HG03442 (cell line): ENCODE measurements around the gene YLPM1.
A peak's percentile ranks its signal among the peaks of the same experiment; 100 is the strongest.

Experiments
- ATAC-seq: cut with Tn5 transposase; IDR thresholded peaks from one replicate; pipeline ENCODE4 v1.9.1; 2021; ENCODE audit warnings: mild to moderate bottlenecking, moderate library complexity; ENCODE audit not compliant: unreplicated experiment

The YLPM1 gene

DNA sequence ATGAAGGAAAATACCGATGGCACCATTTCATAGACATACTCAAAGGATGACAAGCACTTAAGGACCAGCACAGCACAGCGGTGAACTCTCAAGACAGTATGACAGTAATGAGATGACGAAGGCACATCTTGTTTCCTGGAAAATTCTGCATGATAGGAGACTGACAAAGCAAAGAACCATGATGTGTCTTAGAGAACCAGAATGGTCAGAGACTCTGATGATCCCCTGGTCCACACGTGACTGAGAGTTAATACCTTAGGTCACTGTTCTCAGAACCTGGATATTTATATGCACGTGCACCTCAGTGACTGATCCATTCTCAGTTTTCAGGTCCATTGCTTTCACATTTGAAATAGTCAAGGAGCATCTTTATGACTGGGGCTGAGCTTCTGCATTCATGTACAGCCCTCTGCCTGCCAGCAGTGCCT lies 77.5 kb downstream of the YLPM1 start:
- ATAC-seq = peak; percentile 41

DNA sequence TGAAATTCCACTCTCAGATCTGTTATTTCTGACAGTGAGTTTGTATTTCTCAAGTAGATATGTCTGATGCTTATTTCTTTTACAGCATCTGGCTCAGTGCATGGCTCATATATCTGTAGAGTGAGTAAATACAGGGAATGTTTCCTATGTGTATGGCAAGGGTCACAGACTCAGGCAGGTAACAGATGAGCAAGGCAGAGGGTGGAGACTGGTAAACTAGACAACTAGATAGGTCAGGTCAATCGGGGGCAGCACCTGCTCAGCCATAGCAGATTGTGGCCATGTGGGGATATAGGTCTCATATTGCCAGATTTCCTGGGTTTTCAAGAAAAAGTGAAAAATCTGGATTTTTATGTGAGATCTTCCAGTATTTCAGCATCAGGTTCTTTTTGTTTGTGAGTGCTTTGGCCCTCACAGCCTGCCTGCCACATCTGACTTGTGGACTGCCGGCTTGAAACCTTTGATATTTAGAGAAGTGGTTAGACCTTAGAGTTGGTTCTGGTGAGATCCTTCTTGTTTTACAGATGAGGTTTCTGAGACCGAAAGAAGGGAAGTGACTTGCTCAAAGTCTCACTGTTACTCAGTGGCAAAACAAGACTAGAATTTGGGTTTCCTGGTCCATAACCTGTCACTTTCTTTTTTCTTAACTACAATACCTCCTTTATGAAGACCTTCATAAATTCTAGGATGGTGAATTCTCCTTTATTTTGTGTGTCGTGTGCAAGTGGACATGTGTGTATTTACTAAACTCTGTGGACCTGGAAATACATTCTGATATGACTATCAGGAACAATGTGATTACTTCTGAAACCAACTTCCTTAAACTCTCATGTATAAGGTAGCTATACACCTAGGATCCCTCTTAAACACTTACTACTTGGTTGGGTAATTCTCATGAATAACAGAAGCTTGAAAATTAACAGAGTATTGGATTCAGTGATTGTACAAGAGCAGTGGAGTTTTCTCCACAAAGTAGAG lies 78.4 kb downstream of the YLPM1 start:
- peak; percentile 82 for ATAC-seq

GRCh38 chr14:74843653-74844052 lies 80.5 kb downstream of the YLPM1 start:
- ATAC-seq = no peak

DNA sequence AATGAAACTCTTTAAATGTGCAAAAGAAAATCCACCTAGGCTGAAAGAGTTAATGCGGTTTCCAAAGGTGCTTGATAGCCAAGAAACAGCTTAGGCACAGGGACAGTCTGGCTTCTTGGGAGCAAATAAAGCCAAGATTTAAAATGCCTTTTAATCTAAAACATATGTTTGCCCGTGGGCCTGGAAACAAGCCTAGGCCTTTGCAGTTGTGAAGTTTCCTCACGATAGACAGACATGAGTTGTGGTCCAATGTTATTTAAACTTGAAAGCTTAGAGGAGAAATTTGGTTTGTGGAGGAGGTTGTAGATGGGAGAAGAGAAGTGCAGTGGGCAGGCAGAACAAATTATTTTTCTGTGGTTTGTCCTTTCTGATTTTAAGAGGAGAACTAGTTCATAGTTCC lies 83.1 kb downstream of the YLPM1 start:
- no peak for ATAC-seq

DNA sequence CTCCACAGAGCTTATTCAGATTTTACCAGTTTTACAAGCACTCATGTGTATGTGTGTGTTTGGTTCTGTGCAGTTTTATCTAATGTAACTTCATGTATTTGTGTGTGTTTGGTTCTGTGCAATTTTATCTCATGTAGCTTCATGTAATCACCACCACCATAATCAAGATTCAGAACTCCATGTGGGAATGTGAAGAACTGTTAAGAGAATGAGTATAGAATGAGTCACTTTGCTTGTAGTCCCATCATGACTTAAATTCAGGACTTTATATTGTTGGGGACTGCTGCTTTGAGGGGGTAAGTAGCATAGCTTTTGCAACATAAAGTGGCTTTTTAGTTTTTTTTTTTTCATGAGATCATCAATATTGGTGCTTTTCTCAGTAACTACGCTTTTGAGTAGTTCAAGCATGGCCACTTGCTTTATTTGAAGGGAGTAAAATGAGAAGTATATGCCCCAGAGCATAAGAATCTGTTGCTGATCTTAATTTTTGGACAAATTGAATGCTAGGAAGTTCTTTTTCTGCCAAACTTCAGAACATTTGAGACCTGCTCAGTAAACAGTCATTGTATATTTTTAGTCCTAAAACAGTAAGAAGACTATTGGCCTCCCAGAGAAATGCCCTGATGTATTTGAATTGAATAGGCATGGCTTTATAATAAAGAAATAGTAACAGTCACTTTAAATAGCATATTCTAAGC lies 84.0 kb downstream of the YLPM1 start:
- ATAC-seq = no peak

DNA sequence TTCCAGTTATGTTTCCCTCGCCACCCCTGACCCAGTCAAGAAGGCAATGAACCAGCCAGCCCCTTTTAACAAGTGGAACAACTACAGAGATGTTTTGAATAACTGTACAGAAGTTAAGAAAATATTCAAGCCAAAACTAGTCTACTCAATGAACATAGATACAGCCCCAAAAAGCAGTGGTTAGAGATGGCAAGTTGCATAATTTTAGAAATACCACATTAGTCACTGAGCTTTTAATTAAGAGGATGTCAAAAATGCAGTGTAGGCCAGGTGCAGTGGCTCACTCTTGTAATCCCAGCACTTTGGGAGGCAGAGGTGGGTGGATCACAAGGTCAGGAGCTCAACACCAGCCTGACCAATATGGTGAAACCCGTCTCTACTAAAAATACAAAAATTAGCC lies 85.7 kb downstream of the YLPM1 start:
- ATAC-seq = no peak

DNA sequence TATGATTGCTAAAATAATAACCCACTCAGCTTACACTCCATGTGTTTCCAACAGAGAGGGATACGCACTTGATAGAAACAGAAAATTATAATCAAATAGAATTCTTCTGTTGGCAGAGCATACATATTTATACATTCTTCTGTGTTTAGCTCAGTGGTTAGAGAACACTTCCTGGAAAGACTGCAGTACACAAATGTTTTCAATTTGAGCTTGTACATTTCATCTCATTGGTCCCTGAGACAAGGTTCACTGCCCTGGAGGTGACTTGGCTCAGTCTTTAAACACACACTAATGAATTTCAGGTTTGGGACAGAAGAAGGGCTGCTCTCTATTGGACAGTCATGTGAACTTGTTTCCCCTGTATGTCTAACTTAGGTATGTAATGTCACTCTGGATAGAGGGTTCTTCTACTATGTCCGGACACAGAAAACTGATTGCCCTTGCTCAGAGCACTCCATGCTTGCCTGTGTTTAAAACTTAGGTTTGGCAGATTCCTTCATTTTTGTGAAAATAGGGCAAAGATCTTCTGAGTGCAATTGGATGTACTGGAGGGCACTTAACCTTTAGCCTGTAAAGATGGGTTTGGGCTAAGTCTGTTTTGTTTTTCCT lies 89.9 kb downstream of the YLPM1 start:
- no peak for ATAC-seq

DNA sequence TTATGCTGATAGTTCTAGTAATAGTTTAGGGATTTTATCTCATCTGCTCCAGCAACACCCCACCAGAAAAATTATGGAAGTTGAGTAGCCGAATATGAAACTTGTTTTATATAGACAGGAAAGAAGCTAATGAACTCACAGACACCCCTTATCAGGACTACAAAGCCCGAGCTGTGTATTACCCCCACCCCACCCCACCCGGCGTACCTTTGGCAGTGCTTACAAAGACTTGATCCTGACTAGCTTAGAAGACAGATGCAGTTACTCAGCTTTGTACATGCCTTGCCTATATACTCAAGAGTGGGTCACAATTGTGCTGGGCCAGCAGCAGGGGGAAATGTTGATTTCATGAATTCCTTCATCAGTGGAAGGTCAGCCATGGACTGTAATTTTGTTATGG lies 90.5 kb downstream of the YLPM1 start:
- ATAC-seq = no peak

- ATAC-seq = no peak
Observed at GRCh38 chr14:74855021-74855420, 91.9 kb downstream of the YLPM1 start.

DNA sequence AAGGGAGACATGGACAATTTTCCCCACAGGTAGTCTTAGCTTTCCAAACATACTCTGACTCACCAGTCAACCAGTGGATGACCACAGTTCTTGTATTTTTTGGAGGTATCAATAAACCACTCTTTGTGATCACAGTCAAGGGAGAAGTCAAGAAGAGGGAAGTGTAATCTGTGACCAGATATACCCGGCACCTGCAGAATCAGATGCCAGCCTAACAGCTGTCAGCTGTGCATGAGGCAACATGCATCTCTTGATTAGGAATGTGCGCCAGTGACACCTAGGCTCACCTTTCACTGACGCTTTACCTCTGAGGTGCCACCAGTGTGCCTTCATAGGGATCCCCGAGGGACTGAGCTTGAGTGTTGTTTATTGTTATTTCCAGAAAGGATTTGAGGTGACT lies 92.8 kb downstream of the YLPM1 start:
- ATAC-seq = no peak

GRCh38 chr14:74856366-74856765 lies 93.2 kb downstream of the YLPM1 start:
- no peak for ATAC-seq

- no peak for ATAC-seq
Observed at GRCh38 chr14:74858022-74858421, 94.9 kb downstream of the YLPM1 start.

GRCh38 chr14:74859757-74860552 lies 96.8 kb downstream of the YLPM1 start:
- ATAC-seq = no peak

DNA sequence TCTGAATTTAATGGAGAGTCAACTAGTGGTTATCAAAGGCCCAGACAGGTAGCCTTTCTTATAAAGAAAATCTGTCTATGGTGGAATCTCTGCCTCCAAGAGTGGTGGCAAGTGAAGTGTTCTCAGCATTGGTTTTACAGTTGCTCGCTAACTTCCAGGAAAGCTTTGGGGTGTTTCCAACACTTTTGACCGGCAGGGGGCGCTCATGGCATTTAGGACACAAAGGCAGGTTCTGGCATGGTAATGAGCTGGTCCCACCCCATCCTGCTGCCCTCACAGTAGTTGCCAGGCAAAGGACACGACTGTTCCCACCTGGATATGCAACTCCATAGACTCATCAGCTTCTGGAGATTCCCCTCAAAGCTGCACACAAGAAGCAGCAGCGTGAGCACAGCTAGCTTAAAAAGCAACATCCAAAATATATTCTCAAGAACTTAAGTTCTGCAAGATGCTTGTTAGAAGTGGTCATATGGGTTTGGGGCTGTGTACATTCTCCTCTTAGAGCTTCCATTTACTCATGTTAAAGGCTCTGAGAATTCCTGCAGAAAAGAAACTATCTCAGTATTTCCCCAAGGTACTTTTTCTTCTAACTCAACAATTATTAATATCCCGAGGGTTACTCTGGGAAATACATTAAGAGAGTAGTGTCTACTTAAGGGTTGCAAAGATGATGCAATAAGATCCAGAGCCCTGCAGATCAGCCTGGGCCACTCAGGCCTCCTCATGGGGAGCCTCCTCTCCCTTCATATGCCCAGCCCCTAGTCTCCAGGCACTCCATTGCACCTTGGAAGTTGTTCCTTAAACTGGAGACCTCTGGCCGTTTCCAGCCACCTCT lies 98.0 kb downstream of the YLPM1 start:
- ATAC-seq = no peak

DNA sequence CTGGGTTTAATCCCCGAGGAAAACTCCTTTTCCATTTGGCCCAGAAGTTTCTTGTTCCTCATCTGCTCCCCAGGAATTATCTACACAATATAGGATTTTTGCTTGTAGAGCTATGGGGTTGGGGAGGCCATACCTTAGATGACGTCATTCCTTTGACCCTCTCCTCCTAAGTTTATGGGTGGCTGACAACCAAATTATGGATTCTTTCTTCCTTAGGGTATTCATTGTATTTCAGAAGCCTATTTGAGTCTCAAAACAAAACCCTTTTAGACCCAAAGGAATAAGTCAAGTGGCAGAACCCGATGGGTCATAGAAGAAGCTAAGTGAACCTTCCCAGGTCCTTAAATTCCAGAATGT lies 98.6 kb downstream of the YLPM1 start:
- no peak for ATAC-seq

DNA sequence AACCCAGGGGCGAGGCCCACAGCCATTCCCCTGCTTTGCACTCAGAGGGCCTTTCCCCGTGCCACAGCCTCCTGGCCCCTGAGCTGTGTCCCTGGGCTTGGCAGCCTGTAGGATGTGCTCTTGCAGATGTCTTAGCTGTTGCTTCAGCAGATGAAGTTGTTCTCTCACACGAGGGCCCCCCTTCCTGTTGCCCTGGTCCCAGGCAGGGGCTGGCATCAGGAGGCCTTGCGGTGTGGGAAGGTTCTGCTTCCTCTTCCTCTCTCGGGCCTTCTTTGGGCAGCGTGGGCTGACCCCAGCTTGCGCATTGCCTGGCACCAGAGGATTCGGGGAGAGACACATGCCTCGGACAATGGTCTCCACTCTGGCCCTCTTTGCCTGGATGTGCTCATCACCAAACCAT lies 100.2 kb downstream of the YLPM1 start:
- ATAC-seq = no peak

- no peak for ATAC-seq
Observed at GRCh38 chr14:74864198-74864597, 101.1 kb downstream of the YLPM1 start.

- ATAC-seq = no peak
Observed at GRCh38 chr14:74865156-74865555, 102.0 kb downstream of the YLPM1 start.

DNA sequence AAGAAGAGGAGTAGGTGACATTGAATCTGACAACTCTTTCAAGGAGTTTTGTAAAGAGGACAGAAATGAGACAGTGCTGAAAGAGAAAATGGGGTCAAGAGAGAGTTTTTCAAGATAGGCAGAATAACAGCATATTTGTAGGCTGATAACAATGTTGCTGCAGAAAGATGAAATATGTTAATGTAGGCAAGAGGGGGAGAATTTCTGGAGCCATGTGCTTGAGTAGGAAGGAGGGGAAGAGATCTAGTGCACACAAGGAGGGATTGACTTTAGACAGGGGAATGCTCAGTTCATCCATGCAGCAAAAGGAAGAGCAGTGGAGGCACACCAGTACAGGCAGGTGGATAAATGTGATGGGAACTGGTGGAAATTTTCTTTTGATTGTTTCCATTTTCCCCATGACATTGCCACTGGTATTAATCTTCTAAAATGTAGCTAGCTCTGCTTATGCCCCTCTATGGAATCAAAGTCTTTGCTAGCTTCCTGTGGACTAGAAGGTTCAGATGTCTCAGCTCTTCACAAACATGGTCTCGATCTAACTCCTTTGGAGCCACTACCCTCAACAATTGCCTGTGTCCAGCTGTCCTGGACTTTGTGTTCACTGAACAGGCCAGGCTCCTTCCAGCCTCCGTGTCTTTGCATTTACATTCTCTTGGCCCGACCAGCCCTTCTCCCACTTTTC lies 103.7 kb downstream of the YLPM1 start:
- no peak for ATAC-seq

DNA sequence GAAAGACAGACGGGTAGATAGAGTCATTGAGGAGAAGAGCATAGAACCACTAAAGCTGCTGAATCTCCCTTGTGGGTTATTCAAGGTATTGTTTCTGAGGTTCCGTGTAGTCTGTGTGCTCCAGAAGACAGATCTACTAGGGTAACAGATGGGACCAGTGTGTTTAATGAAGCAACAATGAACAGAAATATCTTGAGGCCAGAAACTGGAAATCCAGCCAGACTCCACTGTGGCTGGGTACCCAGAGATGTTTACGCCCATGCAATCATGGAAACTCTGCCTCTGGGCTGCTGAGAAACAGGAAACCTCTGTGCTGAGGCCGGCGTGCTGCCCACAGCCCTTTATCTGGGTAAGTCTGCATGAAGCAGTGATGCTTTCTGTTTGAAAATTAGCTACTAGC lies 104.6 kb downstream of the YLPM1 start:
- no peak for ATAC-seq
